ENCODE results near the gene FAM20A. TPM values are rescaled to one million over a fixed set of nuclear protein-coding genes. Genes with fewer than 3 reads are reported as not detected.

The FAM20A gene
- total RNA-seq, 2 experiments from 2014 or later = not detected

GRCh38 chr17:68512960-68513474 lies 88.2 kb downstream of the FAM20A start:
- peaks cover 54% of the 10 kb centered on the region for H3K4me1 Mint-ChIP-seq (ENCODE audit: low read depth)

GRCh38 chr17:68512247-68512959 lies 88.8 kb downstream of the FAM20A start, which contains the start of gene PRKAR1A:
Gene PRKAR1A (plus strand): TSS chr17:68512430. CDS start chr17:68515400, 2,970 bp downstream.
- Mint-ChIP-seq H3K4me1 (ENCODE audit: low read depth) (peaks cover 50% of the 10 kb centered on the region), H3K27me3 (no peaks in the 10 kb centered on the region), H3K36me3 (ENCODE audit: low read depth) (peaks cover 43% of the 10 kb centered on the region), H3K9me3 (no peaks in the 10 kb centered on the region), H3K4me3 (peak within 1 kb of the TSS; percentile 100), H3K27ac (peak within 1 kb of the TSS; percentile 99)
- Histone ChIP-seq H3K4me3 (ENCODE audit: low read length) (peak within 1 kb of the TSS; percentile 80), H3K27ac (ENCODE audit: low read depth in 1 of 2, low read length in 2 of 2) (peak within 1 kb of the TSS; percentile 98), H3K36me3 (ENCODE audit: insufficient read depth, low read length) (peaks cover 23% of the 10 kb centered on the region), H3K9me3 (ENCODE audit: control insufficient read depth in 1 of 2, insufficient read depth in 1 of 2, low read length in 2 of 2) (no peaks in the 10 kb centered on the region), H3K4me1 (ENCODE audit: insufficient read depth, low read length) (peaks cover 17% of the 10 kb centered on the region), H3K27me3 (ENCODE audit: control insufficient read depth in 1 of 2, insufficient read depth in 2 of 2, low read length in 2 of 2) (no peaks in the 10 kb centered on the region)
- POLR2A ChIA-PET = interaction anchor here (0.6 to 3.4 kb wide), 10 partner anchors 12 to 1153 kb away, joined by 3 to 23 read pairs (median 4); partner anchors contain the start of genes AMZ2, ARSG, SLC16A6 and WIPI1
- CTCF ChIA-PET = interaction anchor here (0.6 kb wide), 1 partner anchor 265 kb away, joined by 3 read pairs; no protein-coding TSS in a partner anchor
- ATAC-seq (ENCODE audit: poor library complexity) (peak; percentile 82), DNase-seq (peak; percentile 83 to 97 (median 90))
- TF ChIP-seq CTCF (IDR thresholded peaks at IDR 0.05) = no peak
- intact Hi-C loops (cut with DNase I, micrococcal nuclease) = loop anchor here (2.0 to 5.0 kb wide), 3 partner anchors 16 to 795 kb away; partner anchors contain the start of genes AMZ2 (in 1 of the 2) and NOL11 (in 1 of the 2)

More at GRCh38 chr17:68512960-68513474, 88.2 kb downstream of the FAM20A start:
- Mint-ChIP-seq H3K27me3 (no peaks in the 10 kb centered on the region), H3K36me3 (ENCODE audit: low read depth) (peaks cover 49% of the 10 kb centered on the region), H3K9me3 (no peaks in the 10 kb centered on the region), H3K27ac (peak overlapping the region; percentile 99), H3K4me3 (peak overlapping the region; percentile 97)
- Histone ChIP-seq H3K4me3 (ENCODE audit: low read length) (peak overlapping the region; percentile 80), H3K4me1 (ENCODE audit: insufficient read depth, low read length) (peaks cover 17% of the 10 kb centered on the region), H3K27ac (ENCODE audit: low read depth in 1 of 2, low read length in 2 of 2) (peak overlapping the region; percentile 62 to 98), H3K36me3 (ENCODE audit: insufficient read depth, low read length) (peaks cover 29% of the 10 kb centered on the region), H3K9me3 (ENCODE audit: control insufficient read depth in 1 of 2, insufficient read depth in 1 of 2, low read length in 2 of 2) (no peaks in the 10 kb centered on the region), H3K27me3 (ENCODE audit: control insufficient read depth in 1 of 2, insufficient read depth in 2 of 2, low read length in 2 of 2) (no peaks in the 10 kb centered on the region)
- no peak for TF ChIP-seq CTCF (IDR thresholded peaks at IDR 0.05)
- POLR2A ChIA-PET = interaction anchor here (0.7 to 3.4 kb wide), 8 partner anchors 11 to 1153 kb away, joined by 3 to 23 read pairs (median 4); partner anchors contain the start of genes AMZ2, ARSG, SLC16A6 and WIPI1
- intact Hi-C loops (cut with DNase I, micrococcal nuclease) = loop anchor here (2.0 to 5.0 kb wide), 3 partner anchors 16 to 796 kb away; partner anchors contain the start of genes AMZ2 (in 1 of the 2) and NOL11 (in 1 of the 2)
- CTCF ChIA-PET = no interaction called here
- ATAC-seq (ENCODE audit: poor library complexity) = peak; percentile 1
- DNase-seq = peak in 1 of 14 experiments; percentile 10

GRCh38 chr17:68511671-68512246 lies 89.4 kb downstream of the FAM20A start:
- DNase-seq (peak in 10 of 14 experiments; percentile 33 to 67 (median 54)), ATAC-seq (ENCODE audit: poor library complexity) (peak; percentile 66)
- intact Hi-C loops (cut with DNase I, micrococcal nuclease) = loop anchor here (2.0 to 5.0 kb wide), 4 partner anchors 15 to 794 kb away; partner anchors contain the start of genes AMZ2 (in 1 of the 2) and NOL11 (in 1 of the 2)
- no peaks in the 10 kb centered on the region for H3K27me3 Mint-ChIP-seq
- Histone ChIP-seq H3K9me3 (ENCODE audit: control insufficient read depth in 1 of 2, insufficient read depth in 1 of 2, low read length in 2 of 2) (no peaks in the 10 kb centered on the region), H3K4me1 (ENCODE audit: insufficient read depth, low read length) (peaks cover 17% of the 10 kb centered on the region), H3K36me3 (ENCODE audit: insufficient read depth, low read length) (peaks cover 17% of the 10 kb centered on the region), H3K4me3 (ENCODE audit: low read length) (peak overlapping the region; percentile 80), H3K27me3 (ENCODE audit: control insufficient read depth in 1 of 2, insufficient read depth in 2 of 2, low read length in 2 of 2) (no peaks in the 10 kb centered on the region), H3K27ac (ENCODE audit: low read depth in 1 of 2, low read length in 2 of 2) (peak overlapping the region; percentile 98)
- peak overlapping the region; percentile 100 for H3K4me3 Mint-ChIP-seq
- peaks cover 36% of the 10 kb centered on the region for H3K36me3 Mint-ChIP-seq (ENCODE audit: low read depth)
- ChIA-PET POLR2A (interaction anchor here (0.6 to 3.4 kb wide), 7 partner anchors 13 to 264 kb away, joined by 3 to 23 read pairs (median 5); partner anchors contain the start of genes AMZ2, ARSG, SLC16A6 and WIPI1), CTCF (interaction anchor here (0.6 kb wide), 1 partner anchor 265 kb away, joined by 3 read pairs; no protein-coding TSS in a partner anchor)
- TF ChIP-seq CTCF (IDR thresholded peaks at IDR 0.05) = no peak
- peak overlapping the region; percentile 99 for H3K27ac Mint-ChIP-seq
- no peaks in the 10 kb centered on the region for H3K9me3 Mint-ChIP-seq
- peaks cover 44% of the 10 kb centered on the region for H3K4me1 Mint-ChIP-seq (ENCODE audit: low read depth)

Data from CD4-positive, alpha-beta T cell (primary cell).